ENCODE results near the gene HECTD4.

GRCh38 chr12:112370199-112370598 lies 12.0 kb downstream of the HECTD4 start:
- TF ChIP-seq CTCF (conservative IDR thresholded peaks at IDR 0.05; ENCODE audit: low read depth, low read length) (no peak), EZH2 (IDR thresholded peaks at IDR 0.05; ENCODE audit: low read length, unreplicated experiment) (no peak)

All from PC-3 (cell line).